ENCODE results near the gene ALG2.

GRCh38 chr9:99199938-99200539 lies 21.7 kb downstream of the ALG2 start:
- TF ChIP-seq, protein P1, sequence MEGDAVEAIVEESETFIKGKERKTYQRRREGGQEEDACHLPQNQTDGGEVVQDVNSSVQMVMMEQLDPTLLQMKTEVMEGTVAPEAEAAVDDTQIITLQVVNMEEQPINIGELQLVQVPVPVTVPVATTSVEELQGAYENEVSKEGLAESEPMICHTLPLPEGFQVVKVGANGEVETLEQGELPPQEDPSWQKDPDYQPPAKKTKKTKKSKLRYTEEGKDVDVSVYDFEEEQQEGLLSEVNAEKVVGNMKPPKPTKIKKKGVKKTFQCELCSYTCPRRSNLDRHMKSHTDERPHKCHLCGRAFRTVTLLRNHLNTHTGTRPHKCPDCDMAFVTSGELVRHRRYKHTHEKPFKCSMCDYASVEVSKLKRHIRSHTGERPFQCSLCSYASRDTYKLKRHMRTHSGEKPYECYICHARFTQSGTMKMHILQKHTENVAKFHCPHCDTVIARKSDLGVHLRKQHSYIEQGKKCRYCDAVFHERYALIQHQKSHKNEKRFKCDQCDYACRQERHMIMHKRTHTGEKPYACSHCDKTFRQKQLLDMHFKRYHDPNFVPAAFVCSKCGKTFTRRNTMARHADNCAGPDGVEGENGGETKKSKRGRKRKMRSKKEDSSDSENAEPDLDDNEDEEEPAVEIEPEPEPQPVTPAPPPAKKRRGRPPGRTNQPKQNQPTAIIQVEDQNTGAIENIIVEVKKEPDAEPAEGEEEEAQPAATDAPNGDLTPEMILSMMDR (IDR thresholded peaks at IDR 0.05; ENCODE audit: insufficient read depth, low read length) = no peak
- TF ChIP-seq GABPA (IDR thresholded peaks at IDR 0.05; ENCODE audit: low read depth) (no peak), POLR2AphosphoS5 (IDR thresholded peaks at IDR 0.05; ENCODE audit: low read depth) (no peak)

All from HL-60 (cell line).